ENCODE data around the gene PSD2. TPM values are rescaled to one million over a fixed set of nuclear protein-coding genes. Genes with fewer than 3 reads are reported as not detected.

The PSD2 gene
- total RNA-seq, 2 experiments from 2014 or later: 0.08 TPM; not detected in 1

DNA sequence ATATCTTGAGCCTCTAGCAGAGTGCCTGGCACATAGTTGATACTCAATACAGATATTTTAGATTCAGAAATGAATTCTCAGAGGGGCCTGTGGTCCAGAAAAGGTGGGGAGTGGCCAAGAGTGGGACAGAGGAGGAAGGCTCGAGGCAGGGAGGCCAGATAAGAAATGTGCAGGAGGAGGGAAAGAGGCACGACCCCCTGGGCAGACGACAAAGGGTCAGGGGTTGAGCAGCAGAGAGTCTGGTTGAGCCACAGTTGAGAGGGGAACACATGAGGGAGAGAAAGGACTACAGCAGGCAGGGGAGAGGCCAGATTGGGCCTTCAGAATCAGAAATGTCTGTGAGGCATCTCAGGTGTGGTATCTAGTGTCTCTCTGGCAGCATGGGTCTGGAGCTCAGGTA lies 89.1 kb downstream of the PSD2 start:
- Histone ChIP-seq H3K27ac (ENCODE audit: low read depth in 1 of 2, low read length in 2 of 2) (no peak overlapping the region), H3K4me3 (ENCODE audit: low read length) (no peak overlapping the region), H3K36me3 (ENCODE audit: insufficient read depth, low read length) (no peaks in the 10 kb centered on the region), H3K27me3 (ENCODE audit: control insufficient read depth in 1 of 2, insufficient read depth in 2 of 2, low read length in 2 of 2) (peaks cover 0 to 4% of the 10 kb centered on the region in 2 experiments), H3K9me3 (ENCODE audit: control insufficient read depth in 1 of 2, insufficient read depth in 1 of 2, low read length in 2 of 2) (peaks cover 0 to 5% of the 10 kb centered on the region in 2 experiments), H3K4me1 (ENCODE audit: insufficient read depth, low read length) (no peaks in the 10 kb centered on the region)
- Mint-ChIP-seq H3K4me3 (no peak overlapping the region), H3K27ac (no peak overlapping the region), H3K36me3 (ENCODE audit: low read depth) (no peaks in the 10 kb centered on the region), H3K27me3 (peaks cover 15% of the 10 kb centered on the region), H3K9me3 (no peaks in the 10 kb centered on the region), H3K4me1 (ENCODE audit: low read depth) (no peaks in the 10 kb centered on the region)
- ChIA-PET CTCF (no interaction called here), POLR2A (no interaction called here)
- DNase-seq (no peak), ATAC-seq (ENCODE audit: poor library complexity) (no peak)
- intact Hi-C loops (cut with DNase I, micrococcal nuclease): no loop called here
- TF ChIP-seq, protein P1, sequence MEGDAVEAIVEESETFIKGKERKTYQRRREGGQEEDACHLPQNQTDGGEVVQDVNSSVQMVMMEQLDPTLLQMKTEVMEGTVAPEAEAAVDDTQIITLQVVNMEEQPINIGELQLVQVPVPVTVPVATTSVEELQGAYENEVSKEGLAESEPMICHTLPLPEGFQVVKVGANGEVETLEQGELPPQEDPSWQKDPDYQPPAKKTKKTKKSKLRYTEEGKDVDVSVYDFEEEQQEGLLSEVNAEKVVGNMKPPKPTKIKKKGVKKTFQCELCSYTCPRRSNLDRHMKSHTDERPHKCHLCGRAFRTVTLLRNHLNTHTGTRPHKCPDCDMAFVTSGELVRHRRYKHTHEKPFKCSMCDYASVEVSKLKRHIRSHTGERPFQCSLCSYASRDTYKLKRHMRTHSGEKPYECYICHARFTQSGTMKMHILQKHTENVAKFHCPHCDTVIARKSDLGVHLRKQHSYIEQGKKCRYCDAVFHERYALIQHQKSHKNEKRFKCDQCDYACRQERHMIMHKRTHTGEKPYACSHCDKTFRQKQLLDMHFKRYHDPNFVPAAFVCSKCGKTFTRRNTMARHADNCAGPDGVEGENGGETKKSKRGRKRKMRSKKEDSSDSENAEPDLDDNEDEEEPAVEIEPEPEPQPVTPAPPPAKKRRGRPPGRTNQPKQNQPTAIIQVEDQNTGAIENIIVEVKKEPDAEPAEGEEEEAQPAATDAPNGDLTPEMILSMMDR (IDR thresholded peaks at IDR 0.05): no peak

DNA sequence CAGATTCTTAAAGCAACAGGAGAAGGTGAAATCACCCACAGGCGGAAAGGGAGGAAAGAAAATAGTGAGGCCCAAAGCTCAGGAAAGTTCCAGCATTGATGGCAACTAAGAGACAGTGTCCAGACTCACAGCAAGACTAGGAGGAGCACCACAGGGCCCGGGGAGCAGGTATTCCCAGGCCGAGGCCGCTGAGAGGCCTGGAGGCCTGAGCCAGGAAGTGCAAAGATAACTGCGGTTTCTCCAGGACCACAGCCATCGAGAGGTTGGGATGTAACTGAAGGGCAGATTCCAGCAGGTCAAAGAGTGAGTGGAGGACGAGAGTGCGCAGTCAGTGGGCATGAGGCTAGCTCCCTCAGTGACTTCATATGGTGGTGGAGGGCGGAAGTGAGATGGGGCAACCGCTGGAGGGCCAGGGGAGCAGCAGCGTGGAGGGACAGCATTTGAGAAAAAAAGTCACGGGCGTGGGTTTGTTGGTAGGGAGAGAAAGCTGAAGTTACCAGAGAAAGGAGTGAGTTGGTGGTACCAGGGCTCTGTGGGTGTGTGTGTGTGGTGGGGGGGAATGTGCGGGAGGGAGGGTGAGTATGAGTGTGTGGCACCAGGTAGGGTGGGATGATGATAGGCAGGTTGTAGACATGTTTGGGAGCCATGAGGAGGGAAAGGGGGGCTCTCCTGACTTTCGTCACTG lies 89.7 kb downstream of the PSD2 start:
- Mint-ChIP-seq H3K36me3 (ENCODE audit: low read depth) (no peaks in the 10 kb centered on the region), H3K27ac (no peak overlapping the region), H3K27me3 (peaks cover 15% of the 10 kb centered on the region), H3K4me1 (ENCODE audit: low read depth) (no peaks in the 10 kb centered on the region), H3K9me3 (no peaks in the 10 kb centered on the region), H3K4me3 (no peak overlapping the region)
- ATAC-seq (ENCODE audit: poor library complexity) (no peak), DNase-seq (no peak)
- TF ChIP-seq, protein P1 (IDR thresholded peaks at IDR 0.05): no peak
- no peaks in the 10 kb centered on the region for H3K4me1 ChIP-seq (ENCODE audit: insufficient read depth, low read length)
- CTCF ChIA-PET: no interaction called here
- peaks cover 0 to 4% of the 10 kb centered on the region in 2 experiments for H3K27me3 ChIP-seq (ENCODE audit: control insufficient read depth in 1 of 2, insufficient read depth in 2 of 2, low read length in 2 of 2)
- no peak overlapping the region for H3K27ac ChIP-seq (ENCODE audit: low read depth in 1 of 2, low read length in 2 of 2)
- POLR2A ChIA-PET: no interaction called here
- H3K4me3 ChIP-seq (ENCODE audit: low read length): no peak overlapping the region
- peaks cover 0 to 5% of the 10 kb centered on the region in 2 experiments for H3K9me3 ChIP-seq (ENCODE audit: control insufficient read depth in 1 of 2, insufficient read depth in 1 of 2, low read length in 2 of 2)
- no peaks in the 10 kb centered on the region for H3K36me3 ChIP-seq (ENCODE audit: insufficient read depth, low read length)
- intact Hi-C loops (cut with DNase I, micrococcal nuclease): no loop called here

DNA sequence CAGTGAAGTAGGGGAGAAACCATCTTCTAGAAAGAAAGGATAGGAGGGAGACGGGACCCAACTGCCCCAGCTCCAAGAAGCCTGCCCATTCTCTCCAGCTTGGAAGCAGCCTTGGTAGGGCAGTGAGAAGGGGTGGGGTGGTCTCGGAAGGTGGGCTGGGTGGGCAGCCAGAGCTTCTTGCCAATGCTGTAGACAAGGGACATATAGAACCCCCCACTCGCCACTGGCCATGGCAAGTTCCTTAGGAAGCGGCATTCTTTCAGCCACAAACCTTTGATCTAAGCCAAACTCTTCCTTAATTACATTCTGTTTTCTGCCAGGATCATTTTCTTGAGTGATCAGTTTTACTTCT lies 90.2 kb downstream of the PSD2 start:
- Histone ChIP-seq H3K4me1 (ENCODE audit: insufficient read depth, low read length) (no peaks in the 10 kb centered on the region), H3K4me3 (ENCODE audit: low read length) (no peak overlapping the region), H3K36me3 (ENCODE audit: insufficient read depth, low read length) (no peaks in the 10 kb centered on the region), H3K9me3 (ENCODE audit: control insufficient read depth in 1 of 2, insufficient read depth in 1 of 2, low read length in 2 of 2) (peaks cover 0 to 5% of the 10 kb centered on the region in 2 experiments), H3K27ac (ENCODE audit: low read depth in 1 of 2, low read length in 2 of 2) (no peak overlapping the region), H3K27me3 (ENCODE audit: control insufficient read depth in 1 of 2, insufficient read depth in 2 of 2, low read length in 2 of 2) (peaks cover 0 to 4% of the 10 kb centered on the region in 2 experiments)
- no peak overlapping the region for H3K4me3 Mint-ChIP-seq
- no peaks in the 10 kb centered on the region for H3K36me3 Mint-ChIP-seq (ENCODE audit: low read depth)
- ChIA-PET CTCF (no interaction called here), POLR2A (no interaction called here)
- ATAC-seq (ENCODE audit: poor library complexity) (no peak), DNase-seq (no peak)
- TF ChIP-seq, protein P1 (IDR thresholded peaks at IDR 0.05): no peak
- H3K27me3 Mint-ChIP-seq: peaks cover 15% of the 10 kb centered on the region
- no peaks in the 10 kb centered on the region for H3K4me1 Mint-ChIP-seq (ENCODE audit: low read depth)
- no peaks in the 10 kb centered on the region for H3K9me3 Mint-ChIP-seq
- intact Hi-C loops (cut with DNase I, micrococcal nuclease): no loop called here
- no peak overlapping the region for H3K27ac Mint-ChIP-seq
